Measurements from ENCODE around the gene C11orf91.
"Not testable (repeated sequence)": the region's sequence is repeated elsewhere in the genome, so short reads cannot be mapped to it uniquely, and the experiment has no call there.

The C11orf91 gene

GRCh38 chr11:33700502-33701271 is at the start of gene C11orf91:
Gene C11orf91, minus strand, starts transcription at chr11:33700826. Its CDS starts 86 bp downstream, at chr11:33700740.
- peak; percentile 95 for DNase-seq

GRCh38 chr11:33747979-33748378 is 47.4 kb upstream of the C11orf91 start:
- no peak for DNase-seq

GRCh38 chr11:33743291-33743690 is 42.7 kb upstream of the C11orf91 start:
- DNase-seq, result no peak

GRCh38 chr11:33742249-33742851 is 41.7 kb upstream of the C11orf91 start:
- no peak for DNase-seq

- no peak for DNase-seq
Measured at GRCh38 chr11:33741806-33742205, 41.2 kb upstream of the C11orf91 start.

- no peak for DNase-seq
Measured at GRCh38 chr11:33737362-33737821, 36.8 kb upstream of the C11orf91 start.

- DNase-seq, result peak; percentile 88
Measured at GRCh38 chr11:33736148-33736812, 35.7 kb upstream of the C11orf91 start, which contains the start of gene CD59. Gene CD59, minus strand, starts transcription at chr11:33736423. Its CDS starts 13,978 bp downstream, at chr11:33722445.

GRCh38 chr11:33735271-33736147 is 34.9 kb upstream of the C11orf91 start:
- DNase-seq, result peak; percentile 62

DNA sequence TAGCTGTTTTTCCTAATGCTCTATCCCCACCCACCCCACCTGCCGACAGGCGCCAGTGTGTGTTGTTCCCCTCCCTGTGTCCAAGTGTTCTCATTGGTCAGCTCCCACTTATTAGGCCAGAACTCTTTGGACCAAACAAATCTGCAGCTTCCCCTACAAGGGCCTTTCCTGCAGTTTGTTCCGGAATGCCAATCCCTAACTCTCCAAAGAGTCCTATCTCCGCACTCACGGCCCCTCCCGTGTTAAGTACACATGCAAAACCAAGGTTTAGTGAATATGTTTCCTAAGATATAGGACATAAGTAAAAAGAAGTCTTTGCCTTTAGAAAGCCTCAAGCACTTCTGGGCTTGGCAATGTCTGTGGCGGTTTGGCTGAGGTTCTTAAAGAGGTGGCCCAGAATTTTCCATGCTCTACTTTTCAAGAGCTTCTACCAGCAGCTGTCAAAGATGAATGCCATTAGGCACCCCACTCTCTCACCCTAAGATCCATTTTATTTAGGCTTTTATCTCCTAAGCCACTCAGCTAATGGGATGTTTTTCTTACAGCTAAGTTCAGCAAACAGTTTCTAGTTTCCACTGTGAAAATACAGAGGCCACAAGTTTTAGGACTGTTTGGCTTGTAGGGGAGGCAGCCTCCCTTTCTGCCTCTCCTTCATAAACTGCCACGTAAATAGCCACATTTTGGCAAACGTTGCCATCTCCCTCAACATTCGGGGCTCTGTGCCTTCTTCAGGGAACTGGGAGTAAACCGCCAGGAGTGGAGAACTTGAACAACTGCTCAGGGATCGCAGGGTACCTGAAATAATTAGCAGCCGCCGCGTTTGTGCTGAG is 34.0 kb upstream of the C11orf91 start:
- no peak for DNase-seq

- DNase-seq, result no peak
Measured at GRCh38 chr11:33733980-33734379, 33.4 kb upstream of the C11orf91 start.

DNA sequence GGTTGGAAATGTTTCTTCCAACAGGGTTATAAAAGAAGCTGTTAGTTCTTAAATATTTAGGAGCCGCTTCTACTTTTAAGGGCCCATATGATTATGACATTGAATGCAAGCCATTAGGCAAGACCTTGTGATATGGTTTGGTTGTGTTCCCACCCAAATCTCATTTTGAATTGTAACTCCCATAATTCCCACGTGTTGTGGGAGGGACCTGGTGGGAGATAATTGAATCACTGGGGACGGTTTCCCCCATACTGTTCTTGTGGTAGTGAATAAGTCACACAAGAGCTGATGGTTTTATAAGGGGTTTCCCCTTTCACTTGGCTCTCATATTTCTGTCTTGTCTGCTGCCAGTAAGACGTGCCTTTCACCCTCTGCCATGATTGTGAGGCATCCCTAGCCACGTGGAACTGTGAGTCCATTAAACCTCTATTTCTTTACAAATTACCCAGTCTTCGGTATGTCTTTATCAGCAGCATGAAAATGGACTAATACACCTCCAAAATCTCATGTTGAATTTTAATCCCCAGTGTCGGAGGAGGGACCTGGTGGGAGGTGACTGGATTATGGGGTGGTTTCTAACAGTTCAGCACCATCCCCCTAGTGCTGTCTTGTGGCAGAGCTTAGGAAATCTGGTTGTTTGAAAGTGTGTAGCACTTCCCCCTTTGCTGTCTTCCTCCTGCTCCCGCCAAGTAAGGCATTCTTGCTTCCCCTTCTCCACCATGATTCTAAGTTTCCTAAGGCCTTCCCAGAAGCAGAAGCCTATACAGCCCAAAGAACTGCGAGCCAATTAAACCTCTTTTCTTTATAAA is 31.3 kb upstream of the C11orf91 start:
- DNase-seq, result no peak

GRCh38 chr11:33730716-33731115 is 30.1 kb upstream of the C11orf91 start:
- no peak for DNase-seq

DNA sequence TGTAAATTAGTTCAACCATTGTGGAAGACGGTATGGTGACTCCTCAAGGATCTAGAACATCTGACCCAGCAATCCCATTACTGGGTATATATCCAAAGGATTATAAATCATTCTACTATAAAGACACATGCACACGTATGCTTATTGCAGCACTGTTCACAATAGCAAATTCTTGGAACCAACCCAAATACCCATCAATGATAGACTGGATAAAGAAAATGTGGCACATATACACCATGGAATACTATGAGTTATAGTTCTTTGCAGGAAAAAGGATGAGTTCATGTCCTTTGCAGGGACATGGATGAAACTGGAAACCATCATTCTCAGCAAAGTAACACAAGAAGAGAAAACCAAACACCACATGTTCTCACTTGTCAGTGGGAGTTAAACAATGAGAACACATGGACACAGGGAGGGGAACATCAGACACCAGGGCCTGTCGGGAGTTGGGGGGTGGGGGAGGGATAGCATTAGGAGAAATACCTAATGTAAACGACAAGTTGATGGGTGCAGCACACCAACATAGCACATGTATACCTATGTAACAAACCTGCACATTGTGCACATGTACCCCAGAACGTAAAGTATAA is 28.5 kb upstream of the C11orf91 start:
- not testable (repeated sequence) for DNase-seq

- not testable (repeated sequence) for DNase-seq
Measured at GRCh38 chr11:33727539-33727938, 26.9 kb upstream of the C11orf91 start.

DNA sequence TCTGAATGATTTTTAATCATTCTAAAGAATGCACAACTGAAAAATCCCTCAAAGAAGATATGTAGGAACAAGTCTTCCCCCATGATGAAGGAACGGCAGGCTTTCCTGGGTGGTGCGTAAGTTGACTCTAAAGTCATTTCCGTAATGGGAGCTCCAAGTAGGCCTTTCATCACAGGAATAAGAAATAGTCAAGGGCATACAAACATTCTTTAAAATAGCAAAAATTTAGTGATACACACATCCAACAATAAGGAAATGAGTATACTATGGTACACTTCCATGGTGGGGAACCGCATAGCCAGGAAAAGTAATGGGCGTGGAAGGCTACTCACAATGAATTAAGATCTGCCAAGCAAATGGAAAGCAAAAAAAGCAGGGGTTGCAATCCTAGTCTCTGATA is 24.9 kb upstream of the C11orf91 start:
- no peak for DNase-seq

- DNase-seq, result no peak
Measured at GRCh38 chr11:33724644-33725035, 24.0 kb upstream of the C11orf91 start.

- DNase-seq, result no peak
Measured at GRCh38 chr11:33723238-33723881, 22.7 kb upstream of the C11orf91 start.

DNA sequence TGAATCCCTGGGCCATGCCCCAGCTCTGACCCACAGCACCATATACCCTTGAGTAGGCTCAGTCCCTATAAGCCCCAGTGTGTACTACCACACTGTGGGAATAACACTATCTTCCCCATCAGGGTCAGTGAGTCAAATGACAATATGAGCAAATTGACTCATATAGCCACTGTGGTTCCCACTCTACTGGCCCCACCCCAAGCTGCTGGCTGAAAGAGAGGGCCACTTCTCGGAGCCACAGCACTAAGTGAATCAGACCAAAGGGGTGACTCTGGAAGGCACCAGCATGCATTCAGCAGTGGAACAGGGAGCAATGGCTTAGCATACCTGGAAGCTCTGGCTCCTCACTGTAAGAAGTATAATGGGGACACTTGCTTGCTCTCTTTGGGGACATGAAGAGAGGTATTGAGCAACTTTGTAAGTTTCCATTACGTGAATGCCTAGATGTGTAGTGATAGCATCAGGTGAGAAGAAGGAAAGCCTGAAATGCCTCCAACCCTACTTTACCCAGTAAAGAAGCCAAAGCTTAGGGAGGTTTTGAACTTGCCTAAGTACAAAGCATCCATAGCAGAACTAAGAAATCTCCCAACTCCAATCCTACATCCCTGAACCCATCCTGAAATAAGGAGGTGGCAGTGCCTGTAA is 22.1 kb upstream of the C11orf91 start:
- no peak for DNase-seq

DNA sequence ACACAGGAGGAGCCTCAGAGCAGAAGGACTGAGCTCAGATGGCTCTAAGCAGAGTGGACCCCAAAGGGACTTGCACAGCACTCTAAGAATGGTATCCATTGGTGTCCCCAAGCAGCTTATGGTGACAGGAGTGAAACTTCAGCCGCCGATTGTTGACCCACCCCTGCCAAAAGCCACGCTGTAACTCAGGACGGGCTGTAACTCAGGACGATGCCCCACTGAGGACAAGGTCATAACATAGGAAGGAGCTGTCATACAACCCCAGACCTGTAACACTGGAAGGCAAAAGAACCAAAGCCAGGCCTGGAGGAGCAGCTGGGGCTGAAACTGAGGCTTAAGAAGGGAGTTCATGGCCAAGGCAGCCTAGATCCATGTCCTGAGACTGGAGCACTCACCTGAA is 21.4 kb upstream of the C11orf91 start:
- DNase-seq, result no peak

Measured in activated CD4-positive, CD25-positive, alpha-beta regulatory T cell treated with anti-CD3 and anti-CD28 coated beads, Interleukin-2, amount 50 U/mL, for 72 hours (primary cell).